Fibroblast of lung (primary cell): ENCODE data around the gene TPST2.

Experiments used
- EZH2 ChIP-seq: IDR thresholded peaks from 2 replicates; pipeline ENCODE4 v1.5.1; 2012; ENCODE audit warnings: low read length, control low read depth, mild to moderate bottlenecking; ENCODE audit errors: missing control alignments
- TF ChIP-seq, protein P1 (sequence below), 2 donors: IDR thresholded peaks in 1 of 2; conservative IDR thresholded peaks in 1 of 2; 1 replicate in 1 of 2; 2 replicates in 1 of 2; pipeline ENCODE4 v1.5.1; 2011 to 2012; ENCODE audit warnings: low read length in 2 of 2, control low read depth in 1 of 2, inconsistent platforms in 1 of 2, low read depth in 1 of 2, mild to moderate bottlenecking in 1 of 2

- TF ChIP-seq, protein P1, sequence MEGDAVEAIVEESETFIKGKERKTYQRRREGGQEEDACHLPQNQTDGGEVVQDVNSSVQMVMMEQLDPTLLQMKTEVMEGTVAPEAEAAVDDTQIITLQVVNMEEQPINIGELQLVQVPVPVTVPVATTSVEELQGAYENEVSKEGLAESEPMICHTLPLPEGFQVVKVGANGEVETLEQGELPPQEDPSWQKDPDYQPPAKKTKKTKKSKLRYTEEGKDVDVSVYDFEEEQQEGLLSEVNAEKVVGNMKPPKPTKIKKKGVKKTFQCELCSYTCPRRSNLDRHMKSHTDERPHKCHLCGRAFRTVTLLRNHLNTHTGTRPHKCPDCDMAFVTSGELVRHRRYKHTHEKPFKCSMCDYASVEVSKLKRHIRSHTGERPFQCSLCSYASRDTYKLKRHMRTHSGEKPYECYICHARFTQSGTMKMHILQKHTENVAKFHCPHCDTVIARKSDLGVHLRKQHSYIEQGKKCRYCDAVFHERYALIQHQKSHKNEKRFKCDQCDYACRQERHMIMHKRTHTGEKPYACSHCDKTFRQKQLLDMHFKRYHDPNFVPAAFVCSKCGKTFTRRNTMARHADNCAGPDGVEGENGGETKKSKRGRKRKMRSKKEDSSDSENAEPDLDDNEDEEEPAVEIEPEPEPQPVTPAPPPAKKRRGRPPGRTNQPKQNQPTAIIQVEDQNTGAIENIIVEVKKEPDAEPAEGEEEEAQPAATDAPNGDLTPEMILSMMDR (conservative IDR thresholded peaks at IDR 0.05 in 1 of 2, IDR thresholded peaks at IDR 0.05 in 1 of 2; ENCODE audit: low read depth in 1 of 2, low read length in 2 of 2): no peak
- no peak for TF ChIP-seq EZH2
Observed at GRCh38 chr22:26573026-26573662, 16.8 kb downstream of the TPST2 start.
